GM21447 (cell line): ENCODE data around the gene ZNF496.
"Not testable (repeated sequence)": the region's sequence is repeated elsewhere in the genome, so short reads cannot be mapped to it uniquely, and the experiment has no call there.

Source experiments
- ATAC-seq: cut with Tn5 transposase; IDR thresholded peaks from one replicate; pipeline ENCODE4 v1.9.1; 2021; ENCODE audit not compliant: unreplicated experiment

ZNF496 gene

DNA sequence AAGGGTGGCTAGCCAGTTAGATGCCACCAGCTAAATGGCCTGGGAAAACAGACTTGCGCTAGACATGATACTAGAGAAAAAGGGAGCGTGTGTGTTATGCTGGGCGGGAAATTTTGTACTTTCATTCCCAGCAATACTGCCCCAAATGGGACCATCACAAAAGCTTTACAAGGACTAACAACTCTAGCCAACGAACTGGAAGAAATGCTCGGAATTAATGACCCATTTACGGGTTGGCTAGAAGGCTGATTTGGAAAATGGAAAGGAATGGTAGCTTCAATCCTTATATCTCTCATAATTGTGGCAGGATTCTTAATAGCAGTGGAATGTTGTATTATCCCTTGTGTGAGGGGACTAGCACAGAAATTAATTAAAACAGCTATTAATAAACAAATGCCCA is 27.9 kb upstream of the ZNF496 start:
- ATAC-seq = no peak

- ATAC-seq = no peak
Observed at GRCh38 chr1:247358920-247359319, 27.3 kb upstream of the ZNF496 start.

DNA sequence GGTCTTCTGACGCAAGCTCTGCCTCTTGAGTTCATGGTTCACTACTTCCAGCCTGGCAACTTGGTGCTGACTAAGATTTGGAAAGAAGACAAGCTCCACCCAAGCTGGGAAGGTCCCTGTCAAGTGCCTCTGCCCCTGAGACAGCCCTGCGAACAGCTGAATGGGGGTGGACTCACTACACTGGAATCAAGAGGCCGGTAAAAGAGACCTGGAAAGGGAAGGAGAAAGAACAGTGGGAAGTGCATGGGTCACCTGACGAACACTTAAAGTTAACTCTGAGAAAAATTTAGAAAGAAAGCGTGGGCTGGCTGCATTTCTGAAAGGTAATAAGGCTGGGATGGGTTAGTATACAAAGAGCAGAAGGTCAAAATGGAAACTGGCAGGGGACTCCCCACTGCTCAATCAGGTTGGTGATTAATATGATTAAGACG is 26.1 kb upstream of the ZNF496 start:
- peak; percentile 91 for ATAC-seq

DNA sequence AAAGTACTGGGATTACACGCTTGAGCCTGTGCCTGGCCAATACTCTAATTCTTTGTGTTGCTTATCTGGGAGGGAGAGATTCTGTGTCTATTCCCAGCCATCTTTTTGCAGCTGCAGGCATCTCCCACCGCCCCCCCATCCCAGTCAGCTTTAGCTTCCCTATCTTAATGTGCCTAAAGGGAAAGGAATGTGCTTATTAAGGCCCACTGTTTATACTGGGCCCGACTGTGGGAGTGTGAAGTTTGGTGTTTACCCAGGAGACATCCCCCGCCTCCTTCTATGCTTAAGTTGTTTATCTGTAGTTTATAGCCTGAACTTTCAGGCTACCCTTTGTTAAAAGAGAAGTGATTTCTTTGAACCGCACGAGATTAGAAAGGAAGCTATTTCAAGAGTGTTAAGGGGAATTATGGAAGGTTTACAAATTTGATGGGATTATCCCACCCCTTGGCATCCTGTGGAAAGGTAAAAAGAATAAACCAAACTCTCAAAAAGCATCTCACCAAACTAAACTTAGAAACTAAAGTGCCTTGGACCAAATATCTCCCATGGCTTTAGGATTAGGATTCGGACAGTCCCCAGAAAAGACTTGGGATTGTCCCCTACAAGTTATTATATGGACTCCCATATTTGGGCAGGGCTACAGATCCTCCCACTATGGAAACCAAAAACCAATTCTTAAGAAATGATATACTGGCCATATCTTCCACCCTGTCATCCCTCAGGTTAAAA is 25.5 kb upstream of the ZNF496 start:
- no peak for ATAC-seq

DNA sequence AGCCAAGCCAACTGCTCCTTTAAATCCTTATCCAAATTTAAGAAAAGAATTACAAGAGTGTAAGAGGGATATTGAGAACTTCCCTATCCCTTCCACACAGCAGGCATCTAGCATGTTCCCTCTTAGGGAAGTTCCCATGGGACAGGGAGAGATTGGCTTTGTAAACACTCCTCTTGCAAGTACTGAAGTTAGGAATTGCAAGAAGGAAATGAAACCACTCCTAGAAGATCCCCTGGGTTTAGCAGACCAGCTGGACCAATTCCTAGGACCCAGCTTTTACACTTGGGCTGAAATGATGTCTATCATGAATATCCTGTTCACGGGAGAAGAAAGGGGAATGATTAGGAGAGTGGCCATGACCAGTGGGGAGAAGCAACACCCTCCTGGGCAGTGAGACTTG is 23.5 kb upstream of the ZNF496 start:
- not testable (repeated sequence) for ATAC-seq

- no peak for ATAC-seq
Observed at GRCh38 chr1:247352175-247352574, 20.5 kb upstream of the ZNF496 start.

GRCh38 chr1:247350587-247350986 is 18.9 kb upstream of the ZNF496 start:
- ATAC-seq = no peak

DNA sequence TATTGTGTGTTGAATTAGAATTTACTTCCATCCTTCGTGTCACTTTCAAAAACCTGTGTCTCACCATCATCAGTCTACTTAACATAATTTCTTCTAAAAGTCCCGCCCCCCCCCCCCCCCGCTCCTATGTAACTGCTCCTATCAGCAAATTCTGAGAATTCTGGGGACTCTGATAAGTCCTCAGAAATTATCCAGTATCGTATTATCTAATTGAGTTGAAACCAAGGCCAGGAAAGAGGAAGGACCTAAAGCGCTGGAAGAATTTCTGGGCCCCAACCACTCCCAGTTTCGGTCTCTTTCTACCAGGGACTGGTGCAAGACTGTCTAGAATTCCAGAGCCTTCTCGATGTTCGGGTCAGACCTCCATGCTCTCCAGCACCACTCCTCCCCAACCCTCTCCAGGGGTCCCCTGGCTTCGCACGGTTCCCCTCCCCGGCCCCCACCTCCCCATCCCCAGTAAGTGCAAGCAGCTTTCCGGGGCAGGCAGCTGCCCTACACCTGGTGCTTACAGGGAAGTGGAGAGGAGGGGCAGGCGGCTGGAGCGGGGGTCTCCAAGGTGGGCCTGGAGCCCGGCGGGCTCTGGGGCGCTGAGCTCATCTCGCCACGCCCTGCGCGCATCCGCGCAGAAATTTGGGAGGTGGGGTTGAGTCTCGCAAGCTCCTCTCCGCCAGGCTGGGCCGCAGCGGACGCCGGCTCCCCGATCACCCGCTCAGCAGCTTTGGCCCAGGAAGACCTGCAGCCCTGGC is 16.0 kb upstream of the ZNF496 start:
- ATAC-seq = no peak

DNA sequence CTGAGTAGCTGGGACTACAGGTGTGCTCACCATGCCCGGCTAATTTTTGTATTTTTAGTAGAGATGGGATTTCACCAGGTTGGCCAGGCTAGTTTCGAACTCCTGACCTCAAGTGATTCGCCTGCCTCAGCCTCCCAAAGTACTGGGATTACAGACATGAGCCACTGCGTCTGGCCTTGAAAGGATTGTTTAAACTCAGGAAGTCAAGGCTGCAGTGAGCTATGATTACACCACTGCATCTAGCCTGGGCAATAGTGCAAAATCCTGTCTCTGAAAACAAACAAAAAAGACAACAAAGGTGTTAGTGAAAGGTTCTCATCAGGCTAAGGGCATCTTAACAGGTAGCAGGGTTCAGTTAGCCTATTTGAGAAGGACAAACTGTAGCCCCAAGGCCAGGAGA is 14.2 kb upstream of the ZNF496 start:
- ATAC-seq = no peak

DNA sequence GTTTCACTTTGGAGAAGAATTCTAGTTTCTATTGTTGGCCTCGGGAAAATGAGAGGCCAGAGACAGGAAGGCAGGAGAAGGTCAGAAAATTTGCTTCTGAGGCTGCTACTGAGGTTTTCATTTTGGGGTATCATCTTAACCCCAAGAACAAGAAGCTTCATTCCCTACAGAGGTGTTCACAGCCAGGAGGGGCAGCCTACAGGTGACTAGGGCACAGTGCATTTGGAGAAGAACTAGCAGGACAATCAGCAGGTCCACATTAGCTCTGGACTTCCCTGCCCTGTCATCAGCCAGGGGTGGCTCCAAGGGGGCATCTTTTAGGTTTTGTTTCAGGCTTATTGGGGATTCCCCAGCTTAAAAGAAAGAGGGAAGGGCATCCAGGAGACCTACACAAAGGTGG is 12.1 kb upstream of the ZNF496 start:
- ATAC-seq = no peak

GRCh38 chr1:247338723-247339275 is 7.1 kb upstream of the ZNF496 start:
- ATAC-seq = no peak

GRCh38 chr1:247337961-247338360 is 6.3 kb upstream of the ZNF496 start:
- ATAC-seq = no peak

DNA sequence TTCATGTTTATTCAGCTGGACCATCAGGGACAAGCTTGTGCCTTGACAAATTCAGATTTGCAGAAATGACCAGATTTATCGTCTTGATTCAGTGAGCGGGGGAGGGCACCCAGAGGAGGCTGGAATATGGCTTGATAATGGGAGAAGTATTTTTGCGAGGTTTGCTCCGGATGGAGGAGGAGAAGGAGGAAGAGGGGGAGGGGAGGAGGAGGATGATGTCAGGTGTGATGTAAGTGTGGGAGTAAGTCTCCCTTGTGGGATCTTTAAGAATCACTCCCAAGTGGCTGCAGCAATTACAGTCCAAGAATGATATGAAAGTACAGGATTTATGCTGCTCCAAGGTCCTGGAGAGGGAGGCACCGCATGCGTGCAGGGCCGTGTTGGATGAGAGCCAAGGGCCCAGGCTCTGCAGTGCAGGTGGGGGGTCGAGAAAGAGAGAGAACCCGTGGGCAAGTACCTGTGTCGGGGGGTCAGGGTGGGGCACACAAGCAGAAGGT is 5.6 kb upstream of the ZNF496 start:
- ATAC-seq = no peak

- no peak for ATAC-seq
Observed at GRCh38 chr1:247336390-247336789, 4.7 kb upstream of the ZNF496 start.

DNA sequence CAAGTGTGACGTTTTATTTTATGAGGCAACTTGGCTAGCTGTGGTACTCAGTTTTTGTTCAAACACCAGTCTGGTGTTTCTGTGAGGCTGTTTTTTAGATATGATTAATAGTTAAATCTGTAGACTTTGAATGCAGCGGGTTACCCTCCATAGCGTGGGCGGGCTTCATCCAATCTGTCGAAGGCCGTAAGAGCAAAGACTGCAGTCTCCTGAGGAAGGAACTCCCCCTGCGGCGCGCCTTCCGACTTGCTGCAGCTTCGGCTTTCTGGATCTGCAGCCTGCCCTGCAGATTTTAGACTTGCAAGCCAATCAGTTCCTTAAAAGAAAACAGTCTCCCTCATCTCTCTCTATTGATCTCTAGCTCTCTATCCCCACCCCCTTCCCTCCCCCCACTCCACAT is 4.2 kb upstream of the ZNF496 start:
- ATAC-seq = no peak

- no peak for ATAC-seq
Observed at GRCh38 chr1:247334378-247335133, 2.9 kb upstream of the ZNF496 start.

GRCh38 chr1:247332623-247333361 is 1.1 kb upstream of the ZNF496 start:
- no peak for ATAC-seq

- peak; percentile 41 for ATAC-seq
Observed at GRCh38 chr1:247332215-247332622, 552 bp upstream of the ZNF496 start.

DNA sequence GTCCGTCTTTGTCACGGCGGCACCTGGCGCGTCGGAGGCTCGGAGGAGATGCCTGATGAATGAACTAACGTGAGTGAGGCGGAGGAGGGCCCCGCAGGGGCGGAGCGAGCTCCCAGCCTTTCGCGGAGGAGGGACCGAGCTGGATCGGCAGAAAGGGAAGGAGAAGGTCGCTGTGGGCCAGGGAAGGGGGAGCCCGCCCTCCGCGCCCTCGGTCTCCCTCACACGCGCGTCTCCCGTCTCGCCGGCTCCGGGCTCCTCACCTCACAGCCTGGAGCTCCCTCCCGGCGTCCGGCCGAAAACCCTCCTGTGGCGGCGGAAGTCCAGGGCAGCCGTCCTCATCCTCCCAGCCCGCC is 519 bp downstream of the ZNF496 start:
- peak; percentile 58 for ATAC-seq

- no peak for ATAC-seq
Observed at GRCh38 chr1:247330548-247331171, 1.0 kb downstream of the ZNF496 start.
